Effector CD4-positive, alpha-beta T cell (primary cell): ENCODE results near the gene FKBP5.
"Not testable (repeated sequence)": the region's sequence is repeated elsewhere in the genome, so short reads cannot be mapped to it uniquely, and the experiment has no call there.

ENCODE experiments used
- DNase-seq: peaks from one replicate; pipeline ENCODE4 v3.0.0-alpha.2; 2020

Gene FKBP5

DNA sequence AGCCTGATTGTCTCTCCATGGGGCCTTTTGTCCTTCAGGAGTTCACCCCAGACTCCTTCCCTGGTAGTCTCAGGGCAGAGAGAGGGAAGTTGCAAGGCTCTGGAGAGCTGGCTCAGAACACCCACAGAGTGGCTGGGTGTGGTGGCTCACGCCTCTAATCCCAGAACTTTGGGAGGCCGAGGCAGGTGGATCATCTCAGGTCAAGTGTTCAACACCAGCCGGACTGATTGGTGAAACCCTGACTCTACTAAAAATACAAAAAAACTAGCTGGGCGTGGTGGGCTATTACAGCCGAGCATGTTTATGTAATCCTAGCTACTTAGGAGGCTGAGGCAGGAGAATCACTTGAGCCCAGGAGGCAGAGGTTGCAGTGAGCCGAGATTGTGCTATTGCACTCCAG is 152.9 kb downstream of the FKBP5 start:
- not testable (repeated sequence) for DNase-seq

DNA sequence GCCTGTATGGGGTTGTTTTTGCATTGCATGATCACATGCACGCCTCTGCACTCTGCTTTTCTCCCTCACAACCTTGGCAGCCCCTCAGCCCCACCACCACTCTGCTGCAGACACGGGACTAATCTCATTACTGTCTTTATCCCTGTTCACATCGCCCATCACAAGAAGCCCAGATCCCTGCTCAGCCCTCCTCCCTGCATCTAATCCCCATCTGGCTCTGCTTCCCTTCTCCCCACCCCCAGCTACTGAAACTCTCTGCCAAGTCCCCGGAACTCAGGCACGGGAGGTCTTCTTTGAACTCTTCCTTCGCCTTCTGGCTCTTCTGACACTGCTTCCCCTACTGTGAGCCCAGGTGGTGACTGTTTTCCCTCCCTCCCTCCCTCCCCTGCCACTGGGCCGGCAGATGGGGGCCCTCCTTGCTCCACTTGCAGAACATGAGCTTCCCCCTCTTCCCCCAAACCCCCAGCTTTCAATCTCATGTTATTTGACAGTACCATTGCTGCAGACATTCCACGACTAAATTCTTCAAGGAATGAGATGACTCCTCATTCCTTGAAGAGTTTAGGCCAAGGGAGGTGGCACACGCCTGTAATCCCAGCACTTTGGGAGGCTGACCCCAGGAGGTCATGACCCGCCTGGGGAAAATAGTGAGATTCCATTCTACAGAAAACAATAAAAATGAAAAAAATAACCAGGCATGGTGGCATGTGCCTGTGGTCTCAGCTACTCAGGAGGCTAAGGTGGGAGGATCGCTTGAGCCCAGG is 154.1 kb downstream of the FKBP5 start:
- no peak for DNase-seq

DNA sequence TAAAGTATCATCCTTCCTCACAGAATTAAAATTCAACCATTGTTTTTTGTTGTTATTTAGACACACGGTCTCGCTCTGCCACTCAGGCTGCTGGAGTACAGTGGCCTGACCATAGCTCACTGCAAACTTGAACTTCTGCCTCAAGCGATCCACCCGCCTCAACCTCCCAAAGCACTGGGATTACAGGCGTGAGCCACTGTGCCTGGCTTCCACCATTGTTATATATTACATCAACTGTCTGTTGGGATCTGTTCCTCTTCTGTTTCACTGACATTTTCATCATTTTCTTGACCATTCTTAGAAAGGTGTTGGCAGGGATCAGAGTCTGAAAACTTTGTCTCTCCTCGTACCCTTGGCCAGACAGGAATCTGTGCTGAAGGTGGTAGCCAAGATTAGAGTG is 154.7 kb downstream of the FKBP5 start:
- no peak for DNase-seq

DNA sequence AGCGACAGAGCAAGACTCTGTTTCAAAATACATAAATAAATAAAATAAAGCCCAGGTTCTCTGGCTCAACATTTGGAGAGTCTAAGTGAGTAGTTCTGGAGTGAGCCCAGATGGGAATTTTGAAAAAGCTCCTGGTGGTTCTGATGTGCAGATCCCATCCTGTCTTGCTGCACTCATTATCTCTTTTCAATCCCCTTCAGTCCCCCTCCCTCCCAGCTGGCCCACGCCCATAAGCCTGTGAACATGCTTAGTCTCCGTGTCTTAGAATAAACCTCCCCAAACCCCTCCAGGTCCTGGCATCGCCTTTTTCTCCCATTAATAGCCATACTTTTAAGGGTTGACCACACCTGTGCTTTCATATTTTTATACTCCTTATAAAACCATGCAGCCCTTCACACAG is 156.6 kb downstream of the FKBP5 start:
- DNase-seq, result no peak

DNA sequence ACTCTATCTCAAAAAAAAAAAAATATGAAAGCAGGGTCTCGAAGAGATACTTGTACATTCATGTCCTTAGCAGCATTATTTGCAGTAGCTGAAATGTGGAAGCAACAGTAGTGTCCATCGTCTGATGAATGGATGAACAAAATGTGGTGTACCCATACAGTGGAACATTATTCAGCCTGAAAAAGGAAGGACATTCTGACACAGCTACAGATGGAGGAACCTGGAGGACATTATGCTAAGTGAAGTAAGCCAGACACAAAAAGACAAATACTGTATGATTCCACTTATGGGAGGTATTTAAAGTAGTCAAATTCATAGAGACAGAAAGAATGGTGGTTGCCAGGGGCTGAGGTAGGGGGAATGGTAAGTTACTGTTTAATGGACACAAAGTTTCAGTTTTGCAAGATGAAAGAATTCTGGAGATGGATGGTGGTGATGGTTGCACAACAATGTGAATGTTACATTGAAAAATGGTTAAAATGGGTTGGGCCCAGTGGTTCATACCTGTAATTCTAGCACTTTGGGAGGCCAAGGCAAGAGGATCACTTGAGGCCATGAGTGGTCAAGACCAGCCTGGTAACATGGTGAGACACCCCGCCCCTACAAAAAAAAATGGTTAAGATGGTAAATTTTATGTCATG is 164.2 kb downstream of the FKBP5 start:
- DNase-seq, result no peak
